Stimulated activated naive CD8-positive, alpha-beta T cell treated with anti-CD3 and anti-CD28 coated beads, Interleukin-15, Interleukin-2, amounts not matched to agents 100 U/mL and 50 U/mL, for 24 hours (primary cell): ENCODE measurements around the gene ATP7B.

Experiments
- ATAC-seq: fragments of 150-1000 bp; cut with Tn5 transposase; one replicate; pipeline ENCODE4 v1.10.0; 2021
- DNase-seq: peaks from one replicate; pipeline ENCODE4 v3.0.0; 2021

Gene ATP7B

GRCh38 chr13:51894239-51894638 is 117.0 kb downstream of the ATP7B start:
- ATAC-seq (no peak), DNase-seq (no peak)

DNA sequence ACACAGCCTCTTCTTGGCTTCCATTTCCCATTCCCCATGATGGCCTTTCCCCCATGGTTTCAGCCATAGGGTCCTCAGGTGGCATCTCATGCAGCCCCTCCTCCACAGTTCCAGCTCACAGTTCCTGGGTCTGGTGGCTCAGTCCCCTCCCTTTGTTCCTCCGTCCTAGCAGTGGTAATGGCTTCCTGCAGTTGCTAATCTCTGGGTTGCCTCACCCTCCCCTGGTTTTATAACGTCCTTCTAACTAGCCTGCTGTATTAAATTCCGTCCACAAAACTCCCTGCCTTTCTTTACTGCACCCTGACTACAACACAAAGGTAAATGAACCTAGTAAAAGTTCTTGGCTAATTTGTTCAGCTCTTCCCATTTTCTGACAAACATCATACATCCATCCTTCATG is 118.6 kb downstream of the ATP7B start:
- ATAC-seq = no peak
- DNase-seq = no peak

DNA sequence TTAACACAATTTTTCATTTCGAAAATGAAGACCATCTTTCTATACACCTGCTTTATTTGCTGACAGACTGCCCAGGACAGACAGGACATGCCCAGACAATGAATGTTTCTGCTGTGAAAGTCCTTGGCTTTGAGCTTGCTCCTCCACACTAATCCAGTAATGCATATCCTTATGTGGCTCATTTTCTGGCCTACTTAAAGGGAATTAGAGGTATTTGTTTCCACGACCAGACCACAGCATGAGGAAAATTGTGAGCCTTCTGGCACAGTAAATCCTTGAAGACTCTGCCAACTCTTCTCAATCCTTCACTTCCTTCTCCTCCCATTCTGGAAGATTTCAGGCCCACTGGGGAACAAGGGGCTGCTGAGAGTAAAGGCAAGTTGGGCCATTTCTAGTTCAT is 123.8 kb downstream of the ATP7B start:
- DNase-seq = no peak
- no peak for ATAC-seq

GRCh38 chr13:51885651-51886050 is 125.6 kb downstream of the ATP7B start:
- DNase-seq = no peak
- ATAC-seq = no peak

- ATAC-seq (no peak), DNase-seq (no peak)
Measured at GRCh38 chr13:51883226-51883600, 128.0 kb downstream of the ATP7B start.
